Peyer's patch (tissue), 4 donors: ENCODE measurements around the gene IL20RB.

Experiments
- POLR2A ChIP-seq, 2 donors: fragments of 450-650 bp; IDR thresholded peaks; one replicate each; pipeline ENCODE4 v1.5.1; 2017; ENCODE audit warnings: antibody characterized with exemption in 2 of 2, mild to moderate bottlenecking in 2 of 2, moderate library complexity in 2 of 2
- TF ChIP-seq, protein P1 (sequence below), 6 experiments: fragments of 450-650 bp in 4 of 6; fragments of 200-600 bp in 2 of 6; sonication (generic) in 1 of 6; IDR thresholded peaks; one replicate each; pipeline ENCODE4 v1.5.1; 2017 to 2019; ENCODE audit warnings: antibody characterized with exemption in 6 of 6, mild to moderate bottlenecking in 3 of 6, moderate library complexity in 1 of 6

DNA sequence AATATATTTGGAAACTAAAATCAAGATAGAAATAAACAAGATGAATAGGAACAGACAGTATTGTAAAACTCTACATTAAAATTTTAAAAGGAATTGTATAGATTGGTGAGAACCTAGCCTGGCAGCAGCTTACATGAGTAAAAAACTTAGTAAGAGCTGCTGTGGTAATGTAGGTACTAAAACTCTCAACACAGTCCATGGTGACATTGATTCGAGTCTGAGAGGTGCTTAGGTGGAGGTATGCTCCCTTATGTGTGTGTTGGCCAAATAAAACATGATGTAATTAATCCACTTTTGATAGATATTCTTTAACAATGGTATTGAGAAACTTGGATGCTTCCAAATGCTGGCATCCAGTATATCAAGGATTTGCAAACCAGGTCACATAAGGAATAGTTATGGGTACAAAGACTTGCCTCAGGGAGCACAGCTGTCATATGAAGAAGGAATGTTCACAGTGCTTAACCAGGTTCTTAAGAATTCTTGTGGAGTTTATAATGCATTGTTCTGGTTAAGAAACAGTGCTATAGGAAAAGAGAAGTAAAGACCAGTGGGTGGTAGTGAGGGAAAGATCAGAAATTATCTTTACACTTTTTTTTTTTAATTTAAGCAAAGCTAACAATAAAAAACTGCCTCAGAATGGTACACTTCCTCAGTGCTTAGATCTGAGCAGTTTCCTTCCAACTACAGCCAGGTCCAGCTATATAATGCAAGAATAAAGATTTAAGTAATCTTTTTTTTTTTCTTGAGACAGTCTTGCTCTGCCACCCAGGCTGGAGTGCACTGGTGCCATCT, 24.6 kb upstream of the IL20RB start:
- TF ChIP-seq, protein P1, sequence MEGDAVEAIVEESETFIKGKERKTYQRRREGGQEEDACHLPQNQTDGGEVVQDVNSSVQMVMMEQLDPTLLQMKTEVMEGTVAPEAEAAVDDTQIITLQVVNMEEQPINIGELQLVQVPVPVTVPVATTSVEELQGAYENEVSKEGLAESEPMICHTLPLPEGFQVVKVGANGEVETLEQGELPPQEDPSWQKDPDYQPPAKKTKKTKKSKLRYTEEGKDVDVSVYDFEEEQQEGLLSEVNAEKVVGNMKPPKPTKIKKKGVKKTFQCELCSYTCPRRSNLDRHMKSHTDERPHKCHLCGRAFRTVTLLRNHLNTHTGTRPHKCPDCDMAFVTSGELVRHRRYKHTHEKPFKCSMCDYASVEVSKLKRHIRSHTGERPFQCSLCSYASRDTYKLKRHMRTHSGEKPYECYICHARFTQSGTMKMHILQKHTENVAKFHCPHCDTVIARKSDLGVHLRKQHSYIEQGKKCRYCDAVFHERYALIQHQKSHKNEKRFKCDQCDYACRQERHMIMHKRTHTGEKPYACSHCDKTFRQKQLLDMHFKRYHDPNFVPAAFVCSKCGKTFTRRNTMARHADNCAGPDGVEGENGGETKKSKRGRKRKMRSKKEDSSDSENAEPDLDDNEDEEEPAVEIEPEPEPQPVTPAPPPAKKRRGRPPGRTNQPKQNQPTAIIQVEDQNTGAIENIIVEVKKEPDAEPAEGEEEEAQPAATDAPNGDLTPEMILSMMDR (IDR thresholded peaks at IDR 0.05), result no peak
- no peak for TF ChIP-seq POLR2A (IDR thresholded peaks at IDR 0.05)
